Measurements from ENCODE around the gene BPIFB1.

- TF ChIP-seq CTCF (IDR thresholded peaks at IDR 0.05) (no peak), POLR2A (IDR thresholded peaks at IDR 0.05) (no peak)
Measured at GRCh38 chr20:33237989-33238388, 45.0 kb upstream of the BPIFB1 start.
